COR-L47 (cell line): Measurements from ENCODE around the gene OR5M8.

ENCODE experiments used
- DNase-seq: peaks from one replicate; lab custom pipeline; 2025; lab: John Stamatoyannopoulos, UW

OR5M8 gene

GRCh38 chr11:56491270-56491669 is at the start of gene OR5M8:
TSS of gene OR5M8 (minus strand) at chr11:56491370. CDS start at chr11:56491370, 0 bp downstream.
- DNase-seq = no peak

GRCh38 chr11:56533054-56533740 is 42.0 kb upstream of the OR5M8 start:
- no peak for DNase-seq

DNA sequence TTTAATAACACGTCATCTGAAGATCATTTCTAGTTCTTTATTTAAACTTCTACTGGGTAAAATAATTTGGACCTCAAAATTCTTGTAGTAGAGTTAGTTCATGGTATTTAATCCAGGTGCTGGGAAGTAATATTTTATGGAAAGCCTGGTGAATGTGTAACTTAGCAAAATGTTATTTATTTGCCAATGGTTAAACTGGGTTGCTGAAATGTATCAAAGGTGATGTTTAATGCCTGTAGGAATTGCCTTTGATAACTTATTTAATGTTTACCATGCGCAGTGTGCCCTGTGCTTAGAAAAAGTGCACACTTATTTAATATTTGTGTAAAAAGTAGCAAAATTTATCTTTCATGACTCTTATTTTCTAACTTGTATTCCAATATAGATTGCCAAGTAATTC is 40.7 kb upstream of the OR5M8 start:
- DNase-seq = no peak

GRCh38 chr11:56522008-56522407 is 30.8 kb upstream of the OR5M8 start:
- no peak for DNase-seq

GRCh38 chr11:56513280-56513679 is 22.1 kb upstream of the OR5M8 start:
- no peak for DNase-seq

- no peak for DNase-seq
These were observed 18.3 kb upstream of the OR5M8 start for GRCh38 chr11:56509439-56509838.

GRCh38 chr11:56497010-56497409 is 5.8 kb upstream of the OR5M8 start:
- no peak for DNase-seq

DNA sequence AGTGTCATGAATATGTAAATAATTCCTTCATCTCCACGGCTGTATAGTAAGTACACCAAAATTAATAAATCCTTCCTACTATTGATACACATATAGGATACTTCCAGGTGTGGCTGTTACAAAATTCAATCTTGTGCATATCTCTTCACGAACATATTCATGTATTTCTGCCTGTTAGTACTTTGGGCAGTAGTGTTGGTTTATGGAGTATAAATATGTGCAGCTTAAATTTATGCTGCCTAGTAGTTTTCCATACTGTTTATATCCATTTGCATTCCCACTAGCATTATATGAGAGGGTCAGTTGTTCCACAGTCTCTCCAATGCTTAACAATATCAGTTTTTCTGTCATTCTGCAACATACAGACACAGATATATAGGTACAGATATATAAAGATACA is 3.9 kb upstream of the OR5M8 start:
- no peak for DNase-seq

- DNase-seq = no peak
These were observed 4.4 kb downstream of the OR5M8 start for GRCh38 chr11:56486801-56487200.

DNA sequence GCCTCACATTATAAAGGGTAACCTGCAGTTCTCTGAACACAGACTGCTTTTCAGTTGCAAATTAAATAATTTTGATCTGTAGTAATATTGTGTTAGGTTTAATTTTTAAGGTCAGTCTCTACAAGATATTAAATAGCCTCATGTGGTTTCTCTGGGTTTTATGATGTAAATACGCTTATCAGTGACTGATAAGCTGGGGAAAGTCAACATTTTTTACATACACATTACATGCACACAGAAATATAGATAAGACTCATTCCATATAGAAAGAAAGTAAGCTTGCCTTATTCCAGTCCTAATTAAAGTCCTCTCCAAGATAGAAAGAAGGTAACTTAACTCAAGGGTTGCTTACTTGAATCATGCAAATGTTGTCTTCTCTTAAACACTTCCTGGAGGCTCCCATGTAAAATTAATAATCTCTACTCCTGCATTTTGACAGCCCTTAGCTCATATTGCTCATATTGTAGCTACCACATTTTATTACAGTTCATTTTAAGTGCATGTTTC is 16.4 kb downstream of the OR5M8 start:
- DNase-seq = no peak

GRCh38 chr11:56473252-56473651 is 17.9 kb downstream of the OR5M8 start, which contains the start of gene OR5M3:
TSS of gene OR5M3 (minus strand) at chr11:56473352. CDS start at chr11:56470497, 2,855 bp downstream.
- DNase-seq = no peak

DNA sequence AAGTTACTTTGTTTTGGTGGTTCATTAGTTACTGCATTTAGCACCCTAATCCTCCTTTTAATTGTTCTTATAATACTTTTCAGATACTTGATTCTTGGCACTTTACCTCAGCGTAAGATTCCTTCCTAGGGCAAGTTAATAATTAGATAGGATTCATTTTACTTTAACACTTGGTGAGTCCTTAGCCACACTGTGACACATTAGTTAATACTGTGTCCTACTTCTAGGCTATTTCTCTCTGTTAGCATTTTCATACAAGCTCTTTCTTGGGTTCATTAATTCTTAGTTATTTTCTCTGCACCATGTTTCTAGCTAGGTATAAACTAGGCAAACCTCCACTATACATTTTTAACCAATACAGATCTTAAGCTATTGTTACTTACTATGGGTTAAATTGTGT is 34.1 kb downstream of the OR5M8 start:
- no peak for DNase-seq

GRCh38 chr11:56453521-56453920 is 37.6 kb downstream of the OR5M8 start:
- no peak for DNase-seq
